NCI-H460 (cell line): ENCODE results near the gene ARHGAP25. TPM values are rescaled to one million over a fixed set of nuclear protein-coding genes. Genes with fewer than 3 reads are reported as not detected.

Experiments
- DNase-seq: peaks from one replicate; pipeline ENCODE4 v3.0.0-alpha.2; 2016; ENCODE audit warnings: low read depth; ENCODE audit errors: extremely low read depth
- total RNA-seq: library from RNA; depleted of rRNA; stranded (reverse); fragments of >200 nt; shearing (Covaris generic); gene quantifications from 2 replicates; pipeline ENCODE4 v1.2.3, GENCODE V29; 2014; rRNA removed

ARHGAP25 gene
- total RNA-seq, 1 experiment from 2014 or later, result 3.1 TPM

DNA sequence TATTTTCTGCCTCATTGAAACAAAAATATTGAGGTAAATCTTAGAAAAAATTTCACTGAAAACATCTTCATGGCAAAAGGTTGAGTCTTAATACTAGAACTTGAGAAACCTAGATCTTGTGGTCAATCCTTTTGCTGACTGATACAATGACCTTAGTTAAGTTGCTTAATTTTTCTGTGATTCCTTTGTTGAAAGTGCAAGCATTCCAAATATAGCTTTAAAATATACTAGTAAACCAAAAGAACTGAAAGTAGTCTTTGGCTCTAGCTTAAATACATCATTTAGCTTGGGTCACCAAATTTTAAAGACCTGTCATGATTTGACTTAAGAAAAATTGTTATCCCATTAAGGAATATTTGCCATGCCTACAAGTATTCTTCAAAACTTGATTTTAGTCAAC, 119.9 kb downstream of the ARHGAP25 start:
- DNase-seq, result no peak

DNA sequence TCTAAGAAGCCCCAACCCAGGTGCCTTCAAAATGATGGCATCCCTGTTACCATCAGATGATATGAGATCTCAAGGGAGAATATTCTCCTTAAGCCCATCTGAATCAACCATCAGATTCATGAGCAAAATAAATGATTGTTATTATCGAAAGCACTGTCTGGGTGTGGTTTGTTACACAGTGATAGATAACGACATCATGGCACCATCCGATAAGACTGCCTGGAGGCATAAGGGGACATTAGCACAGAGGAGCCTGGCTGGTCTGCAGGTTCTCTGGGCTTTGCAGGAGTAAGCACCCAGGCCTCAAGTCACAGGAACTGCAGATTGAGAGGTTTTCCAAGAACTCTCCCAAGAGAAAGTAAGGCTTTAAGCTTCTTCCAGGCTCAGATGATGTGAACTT, 120.9 kb downstream of the ARHGAP25 start:
- no peak for DNase-seq

DNA sequence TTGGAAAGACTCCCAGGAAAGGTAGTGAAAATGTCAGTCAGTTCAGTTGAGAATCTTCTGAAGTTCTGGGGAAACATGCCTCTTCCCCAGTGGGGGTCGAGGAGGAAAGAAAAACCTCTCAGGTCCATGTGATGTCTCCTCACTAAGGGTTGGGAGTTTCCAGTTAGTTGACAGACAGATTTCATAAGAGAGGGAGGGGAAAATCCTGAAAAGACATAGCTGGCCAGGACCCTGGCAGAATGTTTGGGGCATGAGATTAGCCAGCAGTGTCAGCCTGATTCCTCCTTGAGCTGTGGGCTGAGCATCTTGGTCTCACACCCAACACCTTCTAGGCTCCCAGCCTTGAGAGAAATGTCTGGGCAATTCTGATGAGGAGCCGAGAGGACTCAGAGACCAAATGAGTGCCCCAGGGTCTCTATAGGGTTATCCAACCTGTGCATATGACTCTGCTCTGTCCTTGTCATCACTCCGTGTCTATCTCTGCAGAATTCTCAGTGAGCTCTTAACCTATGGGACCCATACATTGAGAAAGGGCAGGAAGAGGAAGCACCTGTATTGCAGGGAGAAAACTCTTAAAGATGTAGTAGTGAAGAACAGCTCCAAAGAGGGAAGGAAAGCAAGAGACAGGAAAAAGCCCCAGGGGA, 122.7 kb downstream of the ARHGAP25 start:
- no peak for DNase-seq

GRCh38 chr2:68857855-68858456, 123.3 kb downstream of the ARHGAP25 start:
- no peak for DNase-seq

DNA sequence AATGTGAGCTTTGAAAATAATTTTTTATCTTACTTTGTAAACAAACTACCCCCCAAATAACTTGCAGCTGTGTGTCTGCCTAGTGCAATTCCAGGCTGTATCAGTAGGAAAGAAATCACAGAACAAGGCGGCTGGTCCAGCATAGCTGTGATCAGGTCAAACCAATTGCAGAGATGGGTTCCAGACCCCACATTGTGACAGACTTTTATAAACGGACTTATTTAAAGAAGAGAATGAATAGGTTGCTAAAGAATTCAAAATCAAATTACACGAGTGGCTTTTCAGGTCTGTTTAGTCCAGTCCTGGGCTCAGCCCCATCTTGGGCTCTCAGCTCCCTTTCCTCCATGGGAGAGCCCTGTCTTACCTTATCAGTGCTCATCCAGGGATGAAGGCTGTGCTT, 125.5 kb downstream of the ARHGAP25 start:
- no peak for DNase-seq

GRCh38 chr2:68861330-68861729, 126.7 kb downstream of the ARHGAP25 start:
- no peak for DNase-seq

GRCh38 chr2:68862889-68863288, 128.3 kb downstream of the ARHGAP25 start:
- DNase-seq, result peak; percentile 67

DNA sequence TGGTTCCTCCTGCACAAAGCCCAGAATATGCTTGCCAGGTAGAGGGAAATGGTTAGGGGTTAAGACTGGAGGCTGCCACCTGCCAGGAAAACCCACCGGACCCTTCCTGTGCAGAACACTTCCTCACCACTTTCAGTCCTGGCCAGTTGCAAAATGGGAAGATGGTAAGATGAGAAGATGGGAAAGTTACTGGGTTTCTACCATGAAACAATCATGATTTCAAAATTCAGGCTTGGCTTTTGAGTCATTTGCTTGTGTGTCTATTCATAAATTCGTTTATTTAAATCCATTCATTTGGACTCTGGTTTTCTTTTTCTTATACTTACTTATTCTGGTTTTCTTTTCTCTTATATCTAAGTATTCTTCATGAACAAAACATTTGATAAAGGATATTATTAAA, 129.4 kb downstream of the ARHGAP25 start:
- DNase-seq, result no peak

GRCh38 chr2:68865108-68865507, 130.5 kb downstream of the ARHGAP25 start:
- DNase-seq, result no peak

DNA sequence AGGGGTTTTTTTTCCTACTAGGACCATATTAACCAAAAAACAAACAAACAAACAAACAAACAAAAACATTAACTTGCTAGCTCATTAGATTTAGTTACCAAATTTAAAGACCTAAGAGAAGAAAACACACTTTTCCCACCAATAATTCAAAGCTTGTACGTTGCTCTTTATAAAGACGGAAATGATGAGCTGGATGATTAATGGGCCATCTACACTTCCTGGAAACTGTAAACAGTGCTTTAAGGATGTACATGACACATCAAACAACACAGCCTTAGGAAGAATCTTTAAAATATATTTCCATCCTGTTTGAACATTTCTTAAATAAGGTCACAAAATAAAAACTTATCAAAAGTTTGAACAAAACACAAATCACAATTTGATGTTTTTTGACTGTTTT, 135.6 kb downstream of the ARHGAP25 start:
- DNase-seq, result no peak

GRCh38 chr2:68871159-68871764, 136.7 kb downstream of the ARHGAP25 start, which contains the start of gene BMP10:
Gene BMP10, minus strand, starts transcription at chr2:68871397. Its CDS starts 39 bp downstream, at chr2:68871358.
- no peak for DNase-seq

Other genes starting within 250 kb of the ARHGAP25 start
- gene PROKR1, start 91.2 kb upstream of the ARHGAP25 start, total RNA-seq, result not detected in 2 replicates
- not detected in 2 replicates for gene BMP10, start 136.6 kb downstream of the ARHGAP25 start, total RNA-seq
- 1.6 TPM in 2 replicates for gene GKN2, start 218.1 kb downstream of the ARHGAP25 start, total RNA-seq
- gene GKN1, start 239.8 kb downstream of the ARHGAP25 start, total RNA-seq, result 1.6 and 2.1 TPM in 2 replicates